Activated CD8-positive, alpha-beta memory T cell treated with anti-CD3 and anti-CD28 coated beads, Interleukin-2, amount 50 U/mL, for 48 hours (primary cell): ENCODE results near the gene HLA-A.
A peak's percentile ranks its signal among the peaks of the same experiment; 100 is the strongest.
"Not testable (repeated sequence)": the region's sequence is repeated elsewhere in the genome, so short reads cannot be mapped to it uniquely, and the experiment has no call there.

ENCODE experiments used
- DNase-seq: peaks from one replicate; pipeline ENCODE4 v3.0.0-alpha.2; 2020

Gene HLA-A

DNA sequence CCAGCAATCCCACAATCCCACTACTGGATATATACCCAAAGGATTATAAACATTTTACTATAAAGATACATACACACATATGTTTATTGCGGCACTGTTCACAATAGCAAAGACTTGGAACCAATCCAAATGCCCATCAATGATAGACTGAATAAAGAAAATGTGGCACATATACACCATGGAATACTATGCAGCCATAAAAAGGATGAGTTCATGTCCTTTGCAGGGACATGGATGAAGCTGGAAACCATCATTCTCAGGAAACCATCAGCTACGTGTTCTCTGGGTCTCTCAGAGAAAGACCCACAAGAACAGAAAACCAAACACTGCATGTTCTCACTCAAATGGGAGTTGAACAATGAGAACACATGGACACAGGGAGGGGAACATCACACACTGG is 21.4 kb downstream of the HLA-A start:
- not testable (repeated sequence) for DNase-seq

DNA sequence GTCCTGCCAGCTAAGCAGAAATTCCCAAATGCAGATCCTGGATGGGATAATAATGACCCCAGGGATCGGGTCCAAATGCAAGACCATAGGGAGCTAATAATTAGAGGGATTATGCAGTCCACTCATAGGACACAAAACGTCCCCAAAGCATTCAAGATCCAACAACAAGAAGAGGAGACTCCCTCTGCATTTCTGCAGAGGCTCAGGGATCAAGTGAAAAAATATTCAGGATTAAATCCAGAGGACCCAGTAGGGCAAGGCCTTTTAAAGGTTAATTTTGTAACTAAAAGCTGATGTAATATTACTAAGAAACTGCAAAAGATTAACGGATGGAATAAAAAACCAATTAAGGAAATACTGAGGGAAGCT is 22.2 kb downstream of the HLA-A start:
- no peak for DNase-seq

- DNase-seq = peak; percentile 70
Measured at GRCh38 chr6:29964887-29965562, 22.7 kb downstream of the HLA-A start.

DNA sequence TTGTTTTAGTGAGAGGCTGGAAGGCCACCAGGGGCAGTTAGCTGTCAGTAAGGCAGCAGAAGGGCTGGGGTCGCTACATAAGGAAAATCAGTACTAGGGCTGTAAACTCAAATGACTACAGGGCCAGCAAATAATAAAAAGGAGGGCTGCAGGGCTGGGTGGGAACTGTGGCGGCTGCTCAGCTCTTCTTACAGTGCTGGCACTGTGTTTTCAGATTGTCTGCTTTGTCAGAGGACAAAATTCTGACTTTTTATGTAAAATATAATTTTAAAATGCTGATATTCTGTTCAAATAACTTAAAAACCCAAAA is 23.2 kb downstream of the HLA-A start:
- DNase-seq = no peak

DNA sequence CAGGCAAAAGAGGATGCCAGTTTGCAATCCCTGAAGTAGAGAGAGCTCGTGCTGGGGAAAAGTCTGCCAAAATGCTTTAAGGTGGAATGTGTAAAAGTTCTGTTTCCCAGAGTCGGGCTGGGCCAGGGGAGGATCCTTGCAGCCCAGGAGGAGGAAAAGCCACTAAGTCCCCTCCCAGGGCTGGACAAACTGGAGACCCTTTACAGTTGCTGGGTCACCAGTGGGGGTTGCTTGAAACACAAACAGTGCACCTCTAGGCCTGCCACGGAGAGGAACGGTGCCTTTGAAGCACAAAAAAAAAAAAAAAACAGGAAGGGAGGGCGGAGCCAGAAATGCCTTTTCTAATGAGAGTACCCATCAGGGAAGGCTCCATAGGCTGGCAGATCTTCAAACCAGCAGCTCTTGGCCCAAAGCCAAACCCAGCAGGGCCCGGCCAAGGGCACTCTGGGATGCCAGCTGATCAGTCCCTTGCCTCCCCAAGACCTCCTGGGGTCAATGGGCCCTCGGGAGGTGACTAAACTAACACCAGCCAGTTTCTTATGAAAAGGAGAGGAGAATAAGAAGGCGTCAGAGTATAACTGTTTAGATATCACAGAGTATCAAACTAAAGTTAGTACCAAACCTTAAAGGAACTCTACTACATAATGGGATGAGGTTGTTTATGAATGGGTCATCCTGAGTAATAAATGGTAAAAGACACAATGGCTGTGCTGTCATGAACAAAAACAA is 23.7 kb downstream of the HLA-A start:
- DNase-seq = no peak

DNA sequence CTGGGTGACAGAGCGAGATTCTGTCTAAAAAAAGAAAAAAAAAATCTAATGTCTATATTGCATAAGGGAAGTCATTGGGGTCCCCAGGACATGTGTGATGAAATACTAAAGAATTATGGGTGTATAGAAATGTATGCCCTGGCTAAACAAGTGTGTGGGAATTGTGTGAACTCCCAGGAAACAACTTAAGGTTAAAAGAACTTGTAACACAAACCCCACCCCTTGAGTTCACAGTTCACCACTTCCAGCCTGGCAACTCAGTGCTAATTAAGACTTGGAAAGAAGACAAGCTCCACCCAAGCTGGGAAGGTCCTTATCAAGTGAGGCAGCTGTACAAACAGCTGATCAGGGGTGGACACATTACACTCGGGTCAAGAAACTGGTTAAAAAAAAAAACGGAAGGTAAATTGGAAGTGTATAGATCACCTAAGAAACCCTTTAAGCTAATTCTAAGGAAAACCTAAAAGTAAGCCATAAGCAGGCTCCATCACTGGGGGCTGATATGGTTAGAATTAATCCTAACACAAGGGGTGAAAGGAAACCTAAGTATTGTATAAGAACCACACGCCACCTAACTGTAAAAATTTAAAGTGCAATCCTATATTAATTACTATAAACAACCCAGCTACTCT is 25.2 kb downstream of the HLA-A start:
- no peak for DNase-seq

DNA sequence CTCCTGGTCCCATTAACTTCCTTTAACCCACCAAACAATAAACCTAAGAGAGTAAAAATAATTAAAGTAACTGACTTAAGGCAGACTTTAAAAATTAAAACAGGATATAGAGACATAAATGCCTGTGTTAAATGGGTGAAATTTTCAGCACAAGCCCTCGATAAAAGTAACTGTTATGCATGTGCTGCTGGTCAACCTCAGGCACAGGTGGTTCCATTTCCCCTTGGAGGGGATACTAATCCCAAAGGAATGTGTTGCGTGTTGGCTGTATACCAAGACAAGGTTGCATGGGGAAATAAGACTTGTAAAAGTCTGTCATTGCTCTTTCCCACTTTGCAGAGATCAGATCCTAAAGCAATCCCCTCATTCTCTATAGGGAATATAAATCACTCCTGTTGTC is 25.8 kb downstream of the HLA-A start:
- DNase-seq = no peak

- no peak for DNase-seq
Measured at GRCh38 chr6:29968905-29969304, 26.6 kb downstream of the HLA-A start.

GRCh38 chr6:29970711-29971110 is 28.4 kb downstream of the HLA-A start:
- no peak for DNase-seq

DNA sequence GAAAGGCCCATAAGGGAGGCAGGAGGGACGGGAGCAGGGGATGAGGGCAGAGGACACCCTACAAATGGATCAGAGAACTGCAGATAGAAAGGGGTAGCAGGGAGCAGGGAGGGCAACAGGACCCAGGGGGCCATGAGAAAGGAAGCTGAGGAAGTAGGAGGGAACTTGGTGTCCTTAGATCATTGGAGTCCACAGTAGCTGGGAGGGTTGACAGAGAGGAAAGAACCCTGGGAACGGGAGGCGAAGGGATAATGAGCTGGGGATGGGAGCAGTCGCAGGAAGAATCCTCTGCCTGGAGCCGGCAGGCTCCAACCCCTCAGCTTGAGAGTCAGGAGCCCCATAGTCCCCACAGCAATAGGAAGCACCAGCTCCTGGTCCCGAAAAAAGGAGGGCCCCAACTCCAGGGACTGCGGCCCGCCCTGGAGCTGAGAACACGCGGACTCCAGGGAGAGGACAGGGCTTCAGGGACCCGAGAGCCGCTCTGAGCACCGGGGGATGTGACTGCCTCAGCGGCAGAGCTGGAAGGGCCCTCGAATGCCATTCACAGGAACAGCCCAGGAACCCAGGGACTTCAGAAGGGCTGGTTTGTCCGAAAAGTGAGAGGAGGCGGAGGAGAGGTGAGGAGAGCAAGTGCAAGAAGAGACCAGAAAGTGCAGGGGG is 32.7 kb downstream of the HLA-A start:
- DNase-seq = no peak

DNA sequence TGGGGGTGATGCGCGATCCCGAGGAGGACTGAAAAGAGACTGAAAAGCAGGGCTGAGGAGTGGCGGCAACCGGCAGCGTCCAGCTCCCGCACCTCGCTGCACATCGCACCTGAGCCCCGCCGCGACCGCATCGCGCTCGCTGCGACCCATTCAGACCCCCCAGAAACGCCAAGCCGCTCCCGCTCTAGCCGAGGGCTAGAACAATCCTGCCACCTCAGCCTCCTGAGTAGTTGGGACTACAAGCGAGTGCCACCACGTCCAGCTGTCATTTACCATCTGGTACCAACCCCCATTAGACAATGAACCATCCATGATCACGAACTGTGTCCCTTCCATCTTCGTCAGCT is 33.2 kb downstream of the HLA-A start:
- DNase-seq = no peak

GRCh38 chr6:29976253-29976587 is 33.9 kb downstream of the HLA-A start:
- no peak for DNase-seq

DNA sequence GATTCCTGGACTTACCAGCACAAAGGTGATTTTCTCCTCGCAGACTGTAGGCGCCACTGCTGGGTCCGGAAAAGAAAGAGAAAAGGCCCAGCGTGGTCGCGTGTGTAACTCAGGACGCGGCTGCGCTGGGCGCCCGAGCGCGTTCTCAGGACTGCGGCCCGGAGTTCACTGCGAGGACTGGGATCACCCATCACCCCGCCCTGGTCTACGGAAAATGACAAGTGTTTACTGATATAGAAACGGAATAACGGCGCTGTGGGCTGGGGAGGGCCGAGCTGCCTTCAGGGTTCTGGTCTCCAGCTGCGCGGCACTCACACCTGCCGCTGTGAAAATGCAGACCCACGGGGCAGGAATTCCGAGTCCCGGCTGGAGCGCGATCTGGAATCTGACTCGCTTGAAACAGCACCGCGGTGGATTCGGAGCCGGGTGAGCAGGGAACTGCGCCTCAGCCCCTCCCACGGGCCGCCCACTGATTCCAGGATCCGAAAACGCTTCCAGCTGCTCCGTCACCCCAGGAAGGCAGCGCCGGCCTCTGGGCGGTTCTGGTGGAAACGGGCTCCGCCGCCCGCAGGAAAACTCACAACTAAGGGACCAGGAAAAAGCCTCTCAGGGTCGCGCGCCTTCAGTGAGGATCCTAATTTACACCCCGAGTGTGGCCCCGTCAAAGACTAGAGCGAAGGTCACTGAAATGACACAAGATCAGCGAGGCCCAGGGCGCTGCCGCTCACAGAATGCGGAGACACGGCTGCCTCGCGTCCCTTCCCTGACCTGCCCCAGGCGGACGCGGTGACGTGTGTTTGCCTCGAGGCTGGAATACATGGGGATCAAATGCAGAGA is 34.5 kb downstream of the HLA-A start:
- peak; percentile 78 for DNase-seq

DNA sequence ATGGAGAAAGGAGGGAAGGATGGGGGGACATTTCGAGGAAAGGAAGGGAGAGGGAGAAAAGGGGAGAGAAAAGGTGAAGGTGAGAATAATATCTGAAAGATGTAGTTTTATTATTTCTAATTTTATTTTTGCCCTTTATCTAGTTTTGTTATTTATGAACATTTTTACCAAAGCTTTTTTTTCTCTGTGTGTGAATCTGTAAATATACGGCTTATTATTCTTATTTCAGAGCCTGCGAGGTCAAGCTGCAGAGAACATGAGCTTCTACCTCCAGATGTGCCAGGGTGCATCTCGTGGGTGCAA is 35.0 kb downstream of the HLA-A start:
- DNase-seq = no peak

DNA sequence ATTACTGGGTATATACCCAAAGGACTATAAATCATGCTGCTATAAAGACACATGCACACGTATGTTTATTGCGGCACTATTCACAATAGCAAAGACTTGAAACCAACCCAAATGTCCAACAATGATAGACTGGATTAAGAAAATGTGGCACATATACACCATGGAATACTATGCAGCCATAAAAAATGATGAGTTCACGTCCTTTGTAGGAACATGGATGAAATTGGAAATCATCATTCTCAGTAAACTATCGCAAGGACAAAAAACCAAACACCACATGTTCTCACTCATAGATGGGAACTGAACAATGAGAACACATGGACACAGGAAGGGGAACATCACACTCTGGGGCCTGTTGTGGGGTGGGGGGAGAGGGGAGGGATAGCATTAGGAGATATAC is 37.7 kb downstream of the HLA-A start:
- DNase-seq = not testable (repeated sequence)

- DNase-seq = no peak
Measured at GRCh38 chr6:29980511-29980910, 38.2 kb downstream of the HLA-A start.

DNA sequence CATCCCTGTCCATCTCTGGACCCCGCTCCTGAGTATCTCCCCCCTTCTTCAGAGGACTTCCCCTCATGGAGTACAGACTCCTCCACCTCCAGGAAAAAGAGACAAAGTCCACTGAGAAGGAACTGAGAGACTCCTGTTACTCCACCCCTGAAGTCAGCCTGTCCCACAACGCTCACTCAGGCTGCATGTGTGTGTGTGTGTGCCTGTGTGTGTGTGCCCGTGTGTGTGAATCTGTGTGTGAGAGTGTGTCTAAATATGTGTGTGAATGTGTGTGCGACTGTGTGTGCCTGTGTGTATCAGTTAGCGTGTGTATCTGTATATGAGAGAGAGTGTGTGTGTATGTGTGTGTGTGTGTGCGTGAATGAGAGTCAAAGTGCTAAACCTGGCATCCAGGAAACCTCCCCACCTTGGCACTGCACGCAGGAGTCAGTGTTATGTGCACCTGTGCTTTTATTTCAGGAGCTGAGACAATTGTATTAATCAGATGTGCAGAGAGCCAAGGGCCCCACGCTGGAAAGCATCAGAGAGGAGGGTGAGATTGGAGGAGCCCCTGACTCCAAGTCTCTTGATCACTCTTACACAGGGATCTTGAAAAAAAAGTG is 39.0 kb downstream of the HLA-A start:
- no peak for DNase-seq

- DNase-seq = no peak
Measured at GRCh38 chr6:29982097-29982496, 39.8 kb downstream of the HLA-A start.

DNA sequence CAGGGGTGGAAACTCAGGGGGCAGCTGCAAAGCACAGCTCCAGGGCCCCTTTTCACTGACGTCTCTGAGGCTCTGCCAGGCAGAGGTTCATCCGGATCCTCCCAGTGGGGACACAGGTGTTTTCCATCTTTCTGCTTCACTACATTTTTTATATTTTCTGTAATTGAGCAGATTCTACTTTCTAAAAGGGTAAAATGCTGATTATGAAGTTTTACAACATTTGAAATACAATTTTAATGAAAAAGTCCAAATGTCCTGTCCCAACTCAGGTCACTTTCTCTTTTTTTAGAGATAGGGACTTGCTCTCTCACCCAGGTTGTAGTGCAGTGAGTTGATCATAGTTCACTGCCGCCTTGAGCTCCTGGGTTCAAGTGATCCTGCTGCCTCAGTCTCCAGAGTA is 41.9 kb downstream of the HLA-A start:
- DNase-seq = no peak

GRCh38 chr6:29984992-29985391 is 42.7 kb downstream of the HLA-A start:
- DNase-seq = no peak

GRCh38 chr6:29986179-29986781 is 43.9 kb downstream of the HLA-A start:
- no peak for DNase-seq

DNA sequence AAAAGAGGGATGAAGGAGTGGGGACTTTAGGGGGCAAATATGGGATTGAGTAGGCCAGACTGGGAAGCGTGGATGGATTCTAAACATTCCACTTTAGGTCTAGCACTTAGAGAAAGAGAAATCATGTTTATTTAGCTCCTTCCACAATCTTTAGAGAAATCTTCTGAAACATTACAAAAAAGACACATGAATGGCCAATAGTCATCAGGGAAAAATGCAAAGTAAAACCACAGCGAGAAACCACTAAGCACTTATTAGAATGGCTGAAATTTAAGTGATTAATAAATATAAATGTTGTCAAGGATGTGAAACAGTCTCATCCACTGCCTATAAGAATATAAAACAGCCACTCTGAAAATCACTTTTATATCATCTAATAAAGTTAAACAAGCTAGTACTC is 46.9 kb downstream of the HLA-A start:
- DNase-seq = no peak

GRCh38 chr6:29990931-29991330 is 48.6 kb downstream of the HLA-A start:
- no peak for DNase-seq
